ENCODE data around the gene TET3.

Gene TET3

DNA sequence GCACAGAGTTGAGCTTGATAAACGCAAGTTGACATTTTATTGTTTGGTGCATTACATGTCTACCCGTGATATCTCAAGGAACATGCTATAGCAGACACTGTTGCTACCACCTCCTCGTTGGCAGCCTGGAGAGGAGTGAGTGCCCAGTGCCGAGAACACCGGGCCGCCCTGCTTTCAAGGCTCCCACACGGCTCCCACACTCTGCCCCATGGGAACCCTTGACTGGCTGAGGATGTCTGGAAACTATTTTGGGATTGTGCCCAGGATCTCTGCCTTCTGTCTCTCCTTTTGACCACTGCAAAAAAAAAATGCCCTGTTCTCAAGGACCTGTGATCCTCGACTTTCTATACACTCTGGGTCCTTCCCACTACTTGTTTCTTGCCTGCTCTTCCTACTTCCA, 21.1 kb downstream of the TET3 start:
- Histone ChIP-seq H3K27ac (ENCODE audit: poor library complexity, severe bottlenecking) (no peak overlapping the region), H3K36me3 (ENCODE audit: low read depth) (no peaks in the 10 kb centered on the region), H3K9me3 (ENCODE audit: severe bottlenecking) (no peaks in the 10 kb centered on the region), H3K27me3 (ENCODE audit: insufficient read depth, poor library complexity, severe bottlenecking) (no peaks in the 10 kb centered on the region), H3K4me1 (ENCODE audit: insufficient read depth, poor library complexity, severe bottlenecking) (peaks cover 43% of the 10 kb centered on the region), H3K4me3 (ENCODE audit: severe bottlenecking) (no peak overlapping the region)
- ATAC-seq (ENCODE audit: low read depth): no peak
- DNase-seq (ENCODE audit: low spot score): no peak
- TF ChIP-seq, protein P1, sequence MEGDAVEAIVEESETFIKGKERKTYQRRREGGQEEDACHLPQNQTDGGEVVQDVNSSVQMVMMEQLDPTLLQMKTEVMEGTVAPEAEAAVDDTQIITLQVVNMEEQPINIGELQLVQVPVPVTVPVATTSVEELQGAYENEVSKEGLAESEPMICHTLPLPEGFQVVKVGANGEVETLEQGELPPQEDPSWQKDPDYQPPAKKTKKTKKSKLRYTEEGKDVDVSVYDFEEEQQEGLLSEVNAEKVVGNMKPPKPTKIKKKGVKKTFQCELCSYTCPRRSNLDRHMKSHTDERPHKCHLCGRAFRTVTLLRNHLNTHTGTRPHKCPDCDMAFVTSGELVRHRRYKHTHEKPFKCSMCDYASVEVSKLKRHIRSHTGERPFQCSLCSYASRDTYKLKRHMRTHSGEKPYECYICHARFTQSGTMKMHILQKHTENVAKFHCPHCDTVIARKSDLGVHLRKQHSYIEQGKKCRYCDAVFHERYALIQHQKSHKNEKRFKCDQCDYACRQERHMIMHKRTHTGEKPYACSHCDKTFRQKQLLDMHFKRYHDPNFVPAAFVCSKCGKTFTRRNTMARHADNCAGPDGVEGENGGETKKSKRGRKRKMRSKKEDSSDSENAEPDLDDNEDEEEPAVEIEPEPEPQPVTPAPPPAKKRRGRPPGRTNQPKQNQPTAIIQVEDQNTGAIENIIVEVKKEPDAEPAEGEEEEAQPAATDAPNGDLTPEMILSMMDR (IDR thresholded peaks at IDR 0.05; ENCODE audit: poor library complexity, severe bottlenecking): no peak

DNA sequence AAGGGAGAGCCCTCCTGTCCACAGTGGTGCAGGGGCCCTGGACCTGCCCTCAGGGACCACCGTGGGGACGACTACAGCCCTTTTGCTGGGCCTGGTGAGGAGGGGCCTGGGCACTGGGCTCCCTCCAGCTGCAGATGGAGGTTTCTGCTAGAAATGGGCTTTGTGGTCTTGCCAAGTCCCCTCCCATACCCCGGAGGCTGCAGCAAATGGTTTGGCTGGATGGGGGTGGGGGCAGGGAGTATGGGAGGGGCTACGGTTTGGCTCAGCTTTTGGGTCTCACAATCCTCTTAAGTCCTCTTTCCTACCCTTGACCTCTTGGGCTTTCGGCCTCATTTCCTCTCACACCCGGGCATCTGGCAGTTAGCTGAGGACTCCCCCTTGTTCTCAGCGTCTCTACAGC, 21.7 kb downstream of the TET3 start:
- H3K4me1 ChIP-seq (ENCODE audit: insufficient read depth, poor library complexity, severe bottlenecking): peaks cover 42% of the 10 kb centered on the region
- no peak for DNase-seq (ENCODE audit: low spot score)

GRCh38 chr2:74007121-74007520, 22.4 kb downstream of the TET3 start:
- Histone ChIP-seq H3K27ac (ENCODE audit: poor library complexity, severe bottlenecking) (no peak overlapping the region), H3K4me1 (ENCODE audit: insufficient read depth, poor library complexity, severe bottlenecking) (peaks cover 42% of the 10 kb centered on the region), H3K27me3 (ENCODE audit: insufficient read depth, poor library complexity, severe bottlenecking) (no peaks in the 10 kb centered on the region), H3K4me3 (ENCODE audit: severe bottlenecking) (no peak overlapping the region), H3K36me3 (ENCODE audit: low read depth) (no peaks in the 10 kb centered on the region), H3K9me3 (ENCODE audit: severe bottlenecking) (no peaks in the 10 kb centered on the region)
- TF ChIP-seq, protein P1 (IDR thresholded peaks at IDR 0.05; ENCODE audit: poor library complexity, severe bottlenecking): no peak
- DNase-seq (ENCODE audit: low spot score) (no peak), ATAC-seq (ENCODE audit: low read depth) (no peak)

More for the DNA sequence above, 21.7 kb downstream of the TET3 start:
- H3K27me3 ChIP-seq (ENCODE audit: insufficient read depth, poor library complexity, severe bottlenecking): no peaks in the 10 kb centered on the region
- H3K4me3 ChIP-seq (ENCODE audit: severe bottlenecking): no peak overlapping the region
- ATAC-seq (ENCODE audit: low read depth): no peak
- no peaks in the 10 kb centered on the region for H3K36me3 ChIP-seq (ENCODE audit: low read depth)
- no peaks in the 10 kb centered on the region for H3K9me3 ChIP-seq (ENCODE audit: severe bottlenecking)
- no peak overlapping the region for H3K27ac ChIP-seq (ENCODE audit: poor library complexity, severe bottlenecking)
- TF ChIP-seq, protein P1 (IDR thresholded peaks at IDR 0.05; ENCODE audit: poor library complexity, severe bottlenecking): no peak

GRCh38 chr2:74007711-74008110, 23.0 kb downstream of the TET3 start:
- Histone ChIP-seq H3K9me3 (ENCODE audit: severe bottlenecking) (no peaks in the 10 kb centered on the region), H3K27ac (ENCODE audit: poor library complexity, severe bottlenecking) (peak overlapping the region; percentile 60), H3K27me3 (ENCODE audit: insufficient read depth, poor library complexity, severe bottlenecking) (no peaks in the 10 kb centered on the region), H3K4me3 (ENCODE audit: severe bottlenecking) (no peak overlapping the region), H3K4me1 (ENCODE audit: insufficient read depth, poor library complexity, severe bottlenecking) (peaks cover 42% of the 10 kb centered on the region), H3K36me3 (ENCODE audit: low read depth) (no peaks in the 10 kb centered on the region)
- no peak for DNase-seq (ENCODE audit: low spot score)
- no peak for ATAC-seq (ENCODE audit: low read depth)
- TF ChIP-seq, protein P1 (IDR thresholded peaks at IDR 0.05; ENCODE audit: poor library complexity, severe bottlenecking): no peak

GRCh38 chr2:74008761-74009395, 24.2 kb downstream of the TET3 start:
- no peak for DNase-seq (ENCODE audit: low spot score)
- Histone ChIP-seq H3K27me3 (ENCODE audit: insufficient read depth, poor library complexity, severe bottlenecking) (no peaks in the 10 kb centered on the region), H3K4me1 (ENCODE audit: insufficient read depth, poor library complexity, severe bottlenecking) (peaks cover 34% of the 10 kb centered on the region), H3K9me3 (ENCODE audit: severe bottlenecking) (no peaks in the 10 kb centered on the region), H3K27ac (ENCODE audit: poor library complexity, severe bottlenecking) (peak overlapping the region; percentile 60), H3K36me3 (ENCODE audit: low read depth) (no peaks in the 10 kb centered on the region), H3K4me3 (ENCODE audit: severe bottlenecking) (no peak overlapping the region)
- ATAC-seq (ENCODE audit: low read depth): no peak
- TF ChIP-seq, protein P1 (IDR thresholded peaks at IDR 0.05; ENCODE audit: poor library complexity, severe bottlenecking): no peak

Data from RWPE2 (cell line).